ENCODE measurements around the gene GABBR2. TPM values are rescaled to one million over a fixed set of nuclear protein-coding genes. Genes with fewer than 3 reads are reported as not detected.

GABBR2 gene
- polyA plus RNA-seq, 4 donors = 0.09 to 1.4 (median 0.71) TPM; not detected in 1

- Histone ChIP-seq H3K36me3 (ENCODE audit: control insufficient read depth in 3 of 3, insufficient read depth in 2 of 3, low read depth in 1 of 3, low read length in 3 of 3) (peaks cover under 1 to 62% (median 4%) of the 10 kb centered on the region in 3 donors), H3K27me3 (ENCODE audit: control insufficient read depth in 3 of 3, insufficient read depth in 3 of 3, low read length in 3 of 3) (no peaks in the 10 kb centered on the region), H3K9me3 (ENCODE audit: control insufficient read depth in 2 of 2, insufficient read depth in 1 of 2, low read depth in 1 of 2, low read length in 1 of 2) (peaks cover 0 to 5% of the 10 kb centered on the region in 2 donors), H3K27ac (ENCODE audit: low read depth in 1 of 3, low read length in 2 of 3) (no peak overlapping the region), H3K4me1 (ENCODE audit: control insufficient read depth in 3 of 3, insufficient read depth in 2 of 3, low read depth in 1 of 3, low read length in 2 of 3) (no peaks in the 10 kb centered on the region), H3K4me3 (ENCODE audit: low read depth in 1 of 3, low read length in 3 of 3) (no peak overlapping the region)
- 89 to 98% (median 94%) methylated on average over 2 of the region's 2 CpGs for WGBS, 3 donors
- no peak for DNase-seq
- FAIRE-seq = no peak
Observed at GRCh38 chr9:98743329-98743728, 34.6 kb upstream of the GABBR2 start.

DNA sequence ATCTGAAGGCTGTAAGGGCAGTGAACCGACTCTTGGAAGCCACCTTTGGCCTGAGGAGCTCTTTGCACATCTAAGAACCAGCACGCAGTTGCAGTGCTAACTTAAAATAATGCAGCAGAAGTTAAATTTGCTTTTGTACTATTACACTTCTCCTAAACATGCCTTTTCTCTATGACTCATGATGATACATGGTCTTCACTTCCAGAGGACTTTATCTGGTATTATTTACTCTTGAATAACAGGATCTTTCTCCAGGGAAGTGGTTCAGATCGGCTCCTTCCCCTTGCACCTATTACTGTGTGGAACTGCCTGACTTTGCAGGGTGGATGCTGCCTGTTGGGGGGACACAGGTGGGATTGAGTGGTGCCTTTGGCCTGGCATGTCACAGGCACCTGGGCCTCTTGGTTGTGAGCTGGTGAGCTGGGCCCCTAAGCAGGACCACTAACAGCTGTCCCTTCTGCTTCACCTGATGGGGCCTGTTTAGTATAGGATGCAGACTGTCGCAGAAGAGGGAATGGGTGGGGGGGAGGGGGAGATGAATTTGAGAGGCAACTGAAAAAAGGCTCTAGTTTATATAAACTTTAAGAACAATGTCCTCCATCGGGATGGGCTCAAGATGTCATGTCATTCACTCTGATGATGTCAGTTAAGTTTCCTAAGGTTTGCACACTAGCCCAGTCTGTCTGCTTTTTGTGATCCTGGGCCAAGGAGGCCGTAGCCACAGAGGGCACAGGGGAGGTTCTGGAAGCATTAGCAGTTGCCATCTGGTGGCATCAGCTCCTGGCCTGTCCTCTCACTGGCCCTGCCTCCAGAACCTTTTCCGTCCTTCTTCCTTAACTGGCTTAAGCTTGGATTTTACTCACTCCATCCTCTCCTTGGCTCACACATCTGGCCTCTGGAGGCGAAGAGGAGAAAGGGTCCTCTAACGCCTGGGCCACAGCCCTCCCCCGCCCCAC lies 33.9 kb upstream of the GABBR2 start:
- peaks cover 0 to 56% (median 4%) of the 10 kb centered on the region in 3 donors for H3K36me3 ChIP-seq (ENCODE audit: control insufficient read depth in 3 of 3, insufficient read depth in 2 of 3, low read depth in 1 of 3, low read length in 3 of 3)
- H3K9me3 ChIP-seq (ENCODE audit: control insufficient read depth in 2 of 2, insufficient read depth in 1 of 2, low read depth in 1 of 2, low read length in 1 of 2) = peaks cover 0 to 5% of the 10 kb centered on the region in 2 donors
- no peak overlapping the region for H3K27ac ChIP-seq (ENCODE audit: low read depth in 1 of 3, low read length in 2 of 3)
- H3K4me1 ChIP-seq (ENCODE audit: control insufficient read depth in 3 of 3, insufficient read depth in 2 of 3, low read depth in 1 of 3, low read length in 2 of 3) = no peaks in the 10 kb centered on the region
- FAIRE-seq = no peak
- WGBS, 3 donors = 77 to 93% (median 82%) methylated on average over 9 to 10 of the region's 10 CpGs
- H3K27me3 ChIP-seq (ENCODE audit: control insufficient read depth in 3 of 3, insufficient read depth in 3 of 3, low read length in 3 of 3) = no peaks in the 10 kb centered on the region
- no peak for DNase-seq
- no peak overlapping the region for H3K4me3 ChIP-seq (ENCODE audit: low read depth in 1 of 3, low read length in 3 of 3)

DNA sequence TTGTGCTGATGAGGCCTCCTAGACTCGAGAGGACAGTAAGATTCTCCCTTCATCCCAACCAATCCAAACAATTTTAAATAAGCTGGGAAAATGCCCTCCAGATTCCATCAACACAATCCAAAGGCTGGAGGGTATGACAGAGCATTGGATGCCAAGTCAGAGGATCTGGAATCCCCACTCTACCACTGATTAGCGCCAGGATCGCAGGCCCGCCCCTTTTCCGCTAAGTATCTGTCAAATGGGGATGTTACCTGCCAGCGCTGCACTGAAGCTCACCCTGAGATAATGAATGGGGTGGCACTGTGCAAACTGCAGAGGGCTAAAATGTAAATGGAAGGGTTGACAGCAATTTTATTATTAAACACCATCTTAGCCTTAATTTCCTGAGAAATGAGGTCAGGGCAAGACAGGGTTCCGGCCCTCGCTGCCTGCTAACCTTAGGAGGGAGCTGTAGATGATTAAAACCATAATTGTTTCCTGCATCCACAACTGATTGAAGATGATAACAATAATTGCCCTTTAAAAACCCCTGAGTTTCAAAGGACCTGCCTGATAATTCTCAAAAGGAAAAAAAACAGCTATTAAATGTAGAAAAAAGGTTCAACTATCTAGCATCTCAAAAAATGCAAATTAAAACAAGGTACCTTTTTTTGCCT lies 31.6 kb upstream of the GABBR2 start:
- no peaks in the 10 kb centered on the region for H3K27me3 ChIP-seq (ENCODE audit: control insufficient read depth in 3 of 3, insufficient read depth in 3 of 3, low read length in 3 of 3)
- WGBS, 3 donors = 90 to 93% (median 92%) methylated on average over 8 of the region's 8 CpGs
- H3K4me1 ChIP-seq (ENCODE audit: control insufficient read depth in 3 of 3, insufficient read depth in 2 of 3, low read depth in 1 of 3, low read length in 2 of 3) = no peaks in the 10 kb centered on the region
- DNase-seq = no peak
- peaks cover 0 to 50% (median 4%) of the 10 kb centered on the region in 3 donors for H3K36me3 ChIP-seq (ENCODE audit: control insufficient read depth in 3 of 3, insufficient read depth in 2 of 3, low read depth in 1 of 3, low read length in 3 of 3)
- H3K9me3 ChIP-seq (ENCODE audit: control insufficient read depth in 2 of 2, insufficient read depth in 1 of 2, low read depth in 1 of 2, low read length in 1 of 2) = peaks cover 0 to 5% of the 10 kb centered on the region in 2 donors
- H3K27ac ChIP-seq (ENCODE audit: low read depth in 1 of 3, low read length in 2 of 3) = no peak overlapping the region
- no peak for FAIRE-seq
- H3K4me3 ChIP-seq (ENCODE audit: low read depth in 1 of 3, low read length in 3 of 3) = no peak overlapping the region

DNA sequence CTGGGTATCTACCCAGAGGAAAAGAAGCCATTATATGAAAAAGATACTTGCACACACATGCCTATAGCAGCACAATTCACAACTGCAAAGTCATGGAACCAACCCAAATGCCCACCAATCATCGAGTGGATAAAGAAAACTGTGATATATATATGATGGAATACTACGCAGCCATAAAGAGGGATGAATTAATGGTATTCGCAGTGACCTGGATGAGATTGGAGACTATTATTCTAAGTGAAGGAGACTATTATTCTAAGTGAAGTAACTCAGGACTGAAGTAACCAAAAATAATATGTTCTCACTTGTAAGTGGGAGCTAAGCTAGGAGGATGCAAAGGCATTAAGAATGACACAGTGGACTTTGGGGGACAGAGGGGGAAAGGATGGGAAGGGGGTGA lies 30.0 kb upstream of the GABBR2 start:
- no peak for FAIRE-seq
- H3K36me3 ChIP-seq (ENCODE audit: control insufficient read depth in 3 of 3, insufficient read depth in 2 of 3, low read depth in 1 of 3, low read length in 3 of 3) = peaks cover 0 to 50% (median 0%) of the 10 kb centered on the region in 3 donors
- H3K9me3 ChIP-seq (ENCODE audit: control insufficient read depth in 2 of 2, insufficient read depth in 1 of 2, low read depth in 1 of 2, low read length in 1 of 2) = peaks cover 0 to 5% of the 10 kb centered on the region in 2 donors
- no peak for DNase-seq
- WGBS, 3 donors = 95 to 97% (median 96%) methylated on average over 3 of the region's 3 CpGs
- H3K27me3 ChIP-seq (ENCODE audit: control insufficient read depth in 3 of 3, insufficient read depth in 3 of 3, low read length in 3 of 3) = no peaks in the 10 kb centered on the region
- no peak overlapping the region for H3K4me3 ChIP-seq (ENCODE audit: low read depth in 1 of 3, low read length in 3 of 3)
- H3K4me1 ChIP-seq (ENCODE audit: control insufficient read depth in 3 of 3, insufficient read depth in 2 of 3, low read depth in 1 of 3, low read length in 2 of 3) = no peaks in the 10 kb centered on the region
- H3K27ac ChIP-seq (ENCODE audit: low read depth in 1 of 3, low read length in 2 of 3) = no peak overlapping the region

- FAIRE-seq (no peak), DNase-seq (no peak)
- Histone ChIP-seq H3K9me3 (ENCODE audit: control insufficient read depth in 2 of 2, insufficient read depth in 1 of 2, low read depth in 1 of 2, low read length in 1 of 2) (peaks cover 0 to 5% of the 10 kb centered on the region in 2 donors), H3K27ac (ENCODE audit: low read depth in 1 of 3, low read length in 2 of 3) (no peak overlapping the region), H3K36me3 (ENCODE audit: control insufficient read depth in 3 of 3, insufficient read depth in 2 of 3, low read depth in 1 of 3, low read length in 3 of 3) (peaks cover 0 to 55% (median 0%) of the 10 kb centered on the region in 3 donors), H3K27me3 (ENCODE audit: control insufficient read depth in 3 of 3, insufficient read depth in 3 of 3, low read length in 3 of 3) (no peaks in the 10 kb centered on the region), H3K4me3 (ENCODE audit: low read depth in 1 of 3, low read length in 3 of 3) (no peak overlapping the region), H3K4me1 (ENCODE audit: control insufficient read depth in 3 of 3, insufficient read depth in 2 of 3, low read depth in 1 of 3, low read length in 2 of 3) (no peaks in the 10 kb centered on the region)
- WGBS, 3 donors = 67 to 83% (median 83%) methylated on average over 12 of the region's 12 CpGs
Observed at GRCh38 chr9:98736226-98736625, 27.5 kb upstream of the GABBR2 start.

DNA sequence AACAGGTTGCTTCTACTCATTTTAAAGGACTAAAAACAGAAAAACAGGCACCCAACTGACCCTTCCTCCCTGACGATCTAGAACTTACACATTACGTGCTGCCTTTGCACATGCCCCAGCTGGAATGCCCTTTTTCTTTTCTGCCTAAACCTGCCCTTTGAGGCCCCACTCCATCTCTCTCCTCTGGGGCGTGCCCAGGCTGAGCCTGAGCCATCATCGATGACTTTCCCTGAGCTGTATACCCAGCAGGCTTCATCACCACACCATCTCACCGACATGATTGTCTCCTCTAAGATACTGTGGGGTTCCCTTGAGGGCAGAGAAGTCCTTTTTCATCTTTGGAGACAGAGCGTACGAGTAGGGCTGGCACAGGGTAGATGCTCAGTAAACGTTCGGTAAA lies 24.1 kb upstream of the GABBR2 start:
- FAIRE-seq = no peak
- 85 to 88% (median 88%) methylated on average over 9 of the region's 9 CpGs for WGBS, 3 donors
- Histone ChIP-seq H3K9me3 (ENCODE audit: control insufficient read depth in 2 of 2, insufficient read depth in 1 of 2, low read depth in 1 of 2, low read length in 1 of 2) (no peaks in the 10 kb centered on the region), H3K36me3 (ENCODE audit: control insufficient read depth in 3 of 3, insufficient read depth in 2 of 3, low read depth in 1 of 3, low read length in 3 of 3) (peaks cover 0 to 45% (median 0%) of the 10 kb centered on the region in 3 donors), H3K4me3 (ENCODE audit: low read depth in 1 of 3, low read length in 3 of 3) (no peak overlapping the region), H3K4me1 (ENCODE audit: control insufficient read depth in 3 of 3, insufficient read depth in 2 of 3, low read depth in 1 of 3, low read length in 2 of 3) (no peaks in the 10 kb centered on the region), H3K27me3 (ENCODE audit: control insufficient read depth in 3 of 3, insufficient read depth in 3 of 3, low read length in 3 of 3) (no peaks in the 10 kb centered on the region), H3K27ac (ENCODE audit: low read depth in 1 of 3, low read length in 2 of 3) (no peak overlapping the region)
- DNase-seq = no peak

DNA sequence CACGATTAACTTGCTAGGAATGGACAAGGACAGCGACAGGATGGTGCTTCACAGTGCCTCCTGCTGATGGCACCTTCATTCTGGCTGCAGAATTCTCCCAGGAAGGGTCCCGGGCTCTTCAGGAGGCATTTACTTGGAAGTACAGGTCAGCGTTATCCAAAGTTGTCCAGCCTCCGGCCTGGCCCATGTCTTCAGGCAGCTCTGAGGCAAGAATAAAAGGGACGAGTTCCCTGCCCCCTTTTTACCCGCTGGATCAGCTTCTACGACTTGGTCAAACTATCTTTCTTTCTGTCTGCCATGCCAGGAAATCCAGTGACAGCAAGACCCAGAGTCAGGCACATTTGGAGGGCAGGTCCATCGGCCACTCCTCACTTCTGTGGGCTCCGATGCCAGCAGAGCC lies 23.4 kb upstream of the GABBR2 start:
- no peak for DNase-seq
- Histone ChIP-seq H3K4me1 (ENCODE audit: control insufficient read depth in 3 of 3, insufficient read depth in 2 of 3, low read depth in 1 of 3, low read length in 2 of 3) (no peaks in the 10 kb centered on the region), H3K27me3 (ENCODE audit: control insufficient read depth in 3 of 3, insufficient read depth in 3 of 3, low read length in 3 of 3) (no peaks in the 10 kb centered on the region), H3K4me3 (ENCODE audit: low read depth in 1 of 3, low read length in 3 of 3) (no peak overlapping the region), H3K27ac (ENCODE audit: low read depth in 1 of 3, low read length in 2 of 3) (no peak overlapping the region), H3K36me3 (ENCODE audit: control insufficient read depth in 3 of 3, insufficient read depth in 2 of 3, low read depth in 1 of 3, low read length in 3 of 3) (peaks cover 0 to 45% (median 0%) of the 10 kb centered on the region in 3 donors), H3K9me3 (ENCODE audit: control insufficient read depth in 2 of 2, insufficient read depth in 1 of 2, low read depth in 1 of 2, low read length in 1 of 2) (no peaks in the 10 kb centered on the region)
- WGBS, 3 donors = 82 to 87% (median 85%) methylated on average over 10 of the region's 10 CpGs
- no peak for FAIRE-seq

- no peak for DNase-seq
- no peaks in the 10 kb centered on the region for H3K9me3 ChIP-seq (ENCODE audit: control insufficient read depth in 2 of 2, insufficient read depth in 1 of 2, low read depth in 1 of 2, low read length in 1 of 2)
- H3K4me3 ChIP-seq (ENCODE audit: low read depth in 1 of 3, low read length in 3 of 3) = no peak overlapping the region
- H3K36me3 ChIP-seq (ENCODE audit: control insufficient read depth in 3 of 3, insufficient read depth in 2 of 3, low read depth in 1 of 3, low read length in 3 of 3) = peaks cover 0 to 35% (median 0%) of the 10 kb centered on the region in 3 donors
- H3K27me3 ChIP-seq (ENCODE audit: control insufficient read depth in 3 of 3, insufficient read depth in 3 of 3, low read length in 3 of 3) = no peaks in the 10 kb centered on the region
- WGBS, 3 donors = 77 to 96% (median 92%) methylated on average over 5 of the region's 5 CpGs
- no peak overlapping the region for H3K27ac ChIP-seq (ENCODE audit: low read depth in 1 of 3, low read length in 2 of 3)
- FAIRE-seq = no peak
- H3K4me1 ChIP-seq (ENCODE audit: control insufficient read depth in 3 of 3, insufficient read depth in 2 of 3, low read depth in 1 of 3, low read length in 2 of 3) = no peaks in the 10 kb centered on the region
Observed at GRCh38 chr9:98730871-98731270, 22.1 kb upstream of the GABBR2 start.
